GM19455 (cell line): ENCODE results near the gene TUBB1.
"Not testable (repeated sequence)": the region's sequence is repeated elsewhere in the genome, so short reads cannot be mapped to it uniquely, and the experiment has no call there.

Experiments
- ATAC-seq: cut with Tn5 transposase; IDR thresholded peaks from one replicate; pipeline ENCODE4 v1.9.1; 2021; ENCODE audit not compliant: unreplicated experiment

TUBB1 gene

GRCh38 chr20:59005523-59006166, 13.6 kb upstream of the TUBB1 start:
- no peak for ATAC-seq

DNA sequence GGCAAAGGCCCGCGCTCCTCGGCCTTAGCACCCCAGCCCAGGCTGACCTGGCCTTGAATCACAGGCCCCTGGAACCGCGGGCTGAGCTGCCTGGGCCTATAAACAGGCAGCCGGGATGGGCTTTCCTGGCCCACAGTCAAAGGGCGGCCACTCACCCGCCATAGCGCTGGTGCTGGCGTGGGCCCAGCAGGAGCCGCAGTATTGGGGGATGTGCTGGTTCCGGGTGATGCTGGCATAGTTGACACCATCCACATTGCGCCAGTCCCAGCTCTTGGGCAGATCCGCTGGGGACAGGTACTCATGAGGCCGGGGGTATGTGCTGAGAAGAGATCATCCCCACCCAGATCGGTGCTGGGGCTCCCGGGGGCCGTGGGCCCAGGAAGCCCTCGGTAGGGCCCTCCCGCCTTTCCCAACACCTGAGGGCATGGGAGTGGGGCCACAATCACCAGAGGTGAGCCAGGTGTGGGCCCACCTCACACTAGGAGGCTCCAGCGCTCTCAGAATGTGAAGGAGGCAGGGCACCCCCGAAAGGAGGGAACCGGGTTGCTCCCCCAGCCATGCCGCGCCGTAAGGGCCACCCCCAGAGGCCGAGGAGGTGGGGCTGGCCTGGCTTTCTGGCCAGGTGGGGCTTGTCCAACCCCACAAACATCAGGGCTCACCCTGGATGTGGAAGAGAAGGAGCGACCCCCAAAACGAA, 12.9 kb upstream of the TUBB1 start:
- ATAC-seq = no peak

DNA sequence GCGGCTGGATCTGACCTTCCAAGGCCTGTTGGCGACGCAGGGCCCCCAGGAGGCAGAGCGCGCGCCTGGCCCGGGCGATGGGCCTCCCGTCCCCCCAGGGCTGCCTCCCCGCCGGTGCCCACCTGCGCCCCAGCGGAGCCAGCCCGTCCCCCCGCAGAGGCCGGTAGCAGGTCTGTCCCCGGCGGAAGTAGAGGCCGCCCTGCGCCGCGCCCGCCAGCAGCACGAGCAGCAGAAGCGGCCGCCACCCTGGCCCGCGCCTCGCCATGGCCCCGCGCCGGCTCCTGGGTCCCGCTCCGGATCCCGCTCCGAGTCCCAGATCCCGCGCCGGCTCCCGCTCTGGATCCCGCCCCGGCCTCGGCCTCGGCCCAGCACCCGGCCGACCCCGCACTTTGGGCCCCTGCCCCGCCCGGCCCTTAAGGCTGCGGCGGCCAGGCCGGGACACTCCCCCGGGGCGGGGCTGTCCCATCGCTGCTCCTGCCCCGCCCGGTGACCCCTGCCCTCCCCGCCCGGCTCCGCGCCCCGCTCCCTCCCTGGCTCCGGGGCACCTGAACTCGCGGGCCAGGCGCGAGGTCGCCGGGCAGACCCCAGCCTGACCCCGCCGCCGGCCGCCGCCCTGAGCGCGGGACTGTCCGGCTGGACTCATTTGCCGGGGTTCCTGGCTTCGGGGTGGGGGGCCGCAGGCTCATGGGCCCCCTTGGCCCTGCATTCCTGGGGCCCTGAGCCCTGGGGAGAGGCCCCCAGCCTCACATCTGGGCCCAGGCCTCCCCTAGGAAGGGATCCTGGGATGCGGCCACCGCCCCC, 12.2 kb upstream of the TUBB1 start, which contains the start of gene CTSZ:
CTSZ (minus strand) TSS at position 391 of the 801 bp plus-strand sequence; CDS start at position 265, 126 bp downstream.
- ATAC-seq = peak; percentile 32

DNA sequence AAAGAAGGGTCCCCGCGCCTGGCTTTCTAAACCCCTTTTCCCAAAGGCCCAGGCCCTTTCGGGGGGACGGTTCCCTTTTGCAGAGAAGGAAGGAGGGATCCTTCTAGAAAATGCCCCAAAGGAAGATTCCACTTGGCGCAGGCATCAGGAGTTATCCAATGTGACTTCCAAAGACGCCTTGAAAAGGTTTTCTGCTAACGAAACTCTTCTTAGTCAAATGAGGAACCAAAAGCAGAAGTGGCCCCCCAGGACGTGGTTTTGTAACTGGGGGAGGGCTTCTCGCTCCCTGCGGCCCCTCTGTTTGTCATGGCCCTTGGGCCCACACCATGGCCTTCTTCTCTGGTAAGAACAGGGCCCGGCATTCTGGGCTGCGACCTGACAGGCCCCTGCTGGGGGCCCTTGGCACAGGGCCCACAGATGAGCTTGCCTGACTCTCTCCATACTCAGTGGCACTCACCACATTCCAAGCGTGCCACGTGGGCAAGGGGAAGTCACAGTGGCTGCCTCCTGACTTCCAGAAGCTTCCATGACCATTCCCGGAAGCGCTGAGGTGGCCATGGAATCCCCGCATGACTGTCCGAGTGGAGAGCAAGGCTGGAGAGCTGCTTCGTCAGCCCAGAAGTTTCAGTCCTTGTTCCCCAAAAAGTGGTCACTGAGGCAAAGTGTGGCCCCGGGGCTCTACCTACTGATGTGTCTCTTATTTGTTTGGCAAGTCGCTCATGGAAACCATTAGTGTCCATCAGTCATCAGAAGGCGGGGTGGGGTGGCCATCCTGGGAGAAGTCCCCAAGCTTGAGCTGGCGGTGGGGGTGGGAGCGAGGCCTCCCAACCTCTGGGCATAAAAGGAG, 11.3 kb upstream of the TUBB1 start:
- ATAC-seq = peak; percentile 37

DNA sequence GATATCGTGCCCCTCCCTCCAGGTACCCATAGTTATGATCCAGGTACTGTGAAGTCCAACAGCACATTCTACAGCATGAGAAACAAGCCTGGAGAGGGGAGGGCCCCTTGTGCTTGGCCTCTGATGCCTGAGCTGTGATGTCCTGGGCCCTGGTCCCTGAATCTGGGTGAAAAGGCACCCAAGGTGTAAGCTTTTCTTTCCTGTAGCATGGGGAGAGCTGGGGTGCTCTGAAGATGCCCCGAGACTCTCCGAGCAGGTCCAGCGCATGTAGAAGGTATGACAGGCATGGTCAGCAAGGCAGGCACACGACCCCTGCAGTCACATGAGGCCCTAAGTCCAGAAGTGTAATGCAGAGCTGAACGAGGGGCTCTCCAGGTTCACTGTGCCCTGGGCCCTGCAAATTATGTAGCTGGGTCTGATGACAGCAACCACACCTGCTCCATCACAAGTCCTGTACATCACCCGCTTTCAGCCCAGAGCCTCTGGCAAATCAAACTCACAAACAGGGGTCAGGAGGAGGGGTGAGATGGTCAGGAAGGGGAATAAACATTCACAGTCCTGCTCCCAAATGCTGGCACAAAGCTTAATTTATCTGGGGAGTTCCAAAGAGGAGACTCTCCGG, 10.4 kb upstream of the TUBB1 start:
- no peak for ATAC-seq

DNA sequence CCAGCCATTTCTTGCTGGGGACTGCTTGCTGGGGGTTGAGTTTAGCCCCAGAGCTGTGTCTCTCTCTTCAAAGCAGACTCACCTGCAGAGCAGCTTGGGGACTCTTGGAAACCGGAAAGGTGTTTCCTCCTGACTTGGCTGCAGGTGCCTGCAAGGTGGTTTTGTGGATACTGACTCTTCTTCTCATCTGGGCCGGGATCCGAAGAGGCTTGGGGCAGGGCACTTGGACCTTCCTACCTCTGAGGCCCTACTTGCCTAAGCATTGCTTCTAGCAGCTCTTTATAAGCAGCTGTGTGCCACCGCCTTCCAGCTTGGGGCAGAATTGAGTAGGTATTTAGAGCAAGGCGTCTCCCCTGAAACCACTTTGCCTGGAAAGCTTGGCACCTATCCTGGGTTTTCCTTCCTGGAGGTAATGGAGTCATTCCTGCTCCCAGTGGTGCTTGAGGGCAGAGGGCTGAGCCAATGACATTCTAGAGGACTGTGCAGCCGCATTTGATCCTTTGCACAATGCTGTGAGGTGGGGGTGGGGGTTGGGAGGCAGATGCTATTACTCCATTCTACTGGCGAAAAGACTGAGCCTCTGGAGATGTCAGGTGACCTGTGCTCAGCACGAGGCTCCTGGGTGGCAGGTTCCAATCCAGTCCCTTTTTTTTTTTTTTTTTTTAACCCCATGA, 8.8 kb upstream of the TUBB1 start:
- no peak for ATAC-seq

DNA sequence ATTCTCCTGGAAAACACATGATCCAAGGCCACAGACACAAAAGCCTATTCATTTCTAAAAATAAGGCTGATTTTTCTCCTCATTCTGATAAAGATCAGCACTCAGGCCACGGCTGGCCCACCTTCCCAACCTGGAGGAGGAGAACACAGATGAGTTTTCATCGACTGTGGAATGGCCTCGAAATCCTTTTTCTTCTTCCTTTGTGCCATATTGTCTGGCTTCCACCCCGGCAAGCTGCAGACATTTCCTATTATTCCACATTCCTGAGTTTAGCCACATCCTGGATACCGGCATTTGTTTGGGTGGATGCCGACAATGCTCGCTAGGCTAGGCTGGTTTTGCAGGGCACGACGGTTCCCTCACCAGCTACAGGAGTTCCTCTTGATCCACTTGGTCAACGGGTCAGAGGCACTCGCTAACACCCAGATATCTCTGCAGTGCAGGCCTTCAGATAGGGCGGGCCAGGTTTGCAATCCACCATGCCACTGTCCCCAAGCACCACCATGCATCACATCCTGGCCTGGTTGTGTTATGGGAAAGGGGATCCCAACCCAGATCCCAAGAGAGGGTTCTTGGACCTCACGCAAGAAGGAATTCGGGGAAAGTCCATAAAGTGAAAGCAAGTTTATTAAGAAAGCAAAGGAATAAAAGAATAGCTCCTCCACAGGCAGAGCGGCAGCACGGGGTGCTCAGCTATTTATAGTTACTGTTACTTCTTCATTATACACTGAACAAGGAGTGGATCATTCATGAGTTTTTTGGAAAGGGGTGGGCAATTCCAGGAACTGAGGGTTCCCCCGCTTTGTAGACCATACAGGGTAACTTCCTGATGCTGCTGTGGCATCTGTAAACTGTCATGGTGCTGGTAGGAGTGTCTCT, 8.0 kb upstream of the TUBB1 start:
- ATAC-seq = no peak

GRCh38 chr20:59011874-59012157, 7.4 kb upstream of the TUBB1 start:
- ATAC-seq = not testable (repeated sequence)

- ATAC-seq = no peak
Observed at GRCh38 chr20:59013031-59013951, 5.9 kb upstream of the TUBB1 start.

- ATAC-seq = no peak
Observed at GRCh38 chr20:59013959-59014608, 5.1 kb upstream of the TUBB1 start.

GRCh38 chr20:59014680-59015389, 4.4 kb upstream of the TUBB1 start:
- no peak for ATAC-seq

DNA sequence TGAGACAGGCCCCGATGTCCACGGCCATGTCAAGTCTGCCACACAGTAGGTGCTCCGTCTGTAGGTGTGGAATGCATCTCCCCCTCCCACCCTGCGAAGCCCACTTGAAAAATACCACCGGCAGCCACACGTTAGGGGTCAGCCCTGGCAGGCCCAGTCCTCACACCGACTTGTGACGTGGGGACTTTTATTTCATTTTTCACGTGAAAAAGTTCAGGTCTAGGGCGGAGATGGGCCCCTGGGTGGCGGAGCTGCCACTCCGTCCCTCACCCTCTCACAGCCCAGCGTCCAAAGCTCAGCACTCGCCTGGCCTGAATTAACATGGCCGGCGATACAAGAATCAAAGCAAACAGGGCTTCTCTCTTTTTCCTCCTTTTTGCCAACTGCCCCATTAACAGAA, 3.8 kb upstream of the TUBB1 start:
- no peak for ATAC-seq

DNA sequence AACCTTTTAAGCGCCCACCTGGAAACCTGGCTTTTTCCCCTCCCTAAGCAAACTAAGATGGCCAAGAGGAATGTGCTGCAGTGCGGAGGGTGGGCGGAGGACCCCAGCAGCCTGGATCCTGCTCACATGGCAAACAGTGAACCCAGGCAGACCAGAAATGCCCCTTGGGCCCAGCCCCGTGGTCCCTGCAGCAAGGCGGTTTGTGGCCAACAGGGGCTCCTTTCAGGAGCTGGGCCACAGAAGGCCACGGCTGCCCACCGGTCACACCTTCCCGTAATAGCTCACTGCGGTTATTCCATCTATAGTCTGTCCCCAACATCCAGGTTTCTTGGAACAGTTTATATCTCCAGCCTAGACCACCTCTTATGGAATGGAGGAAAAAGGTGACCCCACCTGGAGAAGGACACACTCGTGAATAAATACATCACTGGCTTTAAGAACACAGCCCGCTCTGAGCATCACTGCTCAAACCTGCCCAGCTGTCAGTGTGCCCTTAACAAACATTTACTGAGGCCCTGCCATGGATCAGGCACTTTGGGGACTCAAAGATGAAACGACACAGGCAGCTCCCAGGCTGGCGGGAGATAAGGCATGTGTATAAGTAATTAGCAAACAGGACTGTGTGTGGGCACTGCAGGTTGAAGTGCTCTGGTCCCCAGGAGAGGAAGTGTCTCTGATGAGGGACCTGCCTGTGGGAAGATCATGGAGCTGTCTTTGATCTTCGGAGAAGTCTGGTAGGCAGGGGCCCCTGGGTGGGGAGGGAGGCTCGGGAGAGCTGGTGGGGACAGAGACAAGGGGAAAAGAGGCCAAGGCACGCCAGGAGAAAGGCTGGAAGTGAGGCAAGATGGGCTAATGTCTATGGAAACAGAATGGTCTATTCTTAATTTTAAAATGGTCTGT, 3.2 kb upstream of the TUBB1 start:
- no peak for ATAC-seq

- no peak for ATAC-seq
Observed at GRCh38 chr20:59016795-59017492, 2.3 kb upstream of the TUBB1 start.

- ATAC-seq = no peak
Observed at GRCh38 chr20:59017493-59018231, 1.6 kb upstream of the TUBB1 start.
